ENCODE results near the gene OR6X1. TPM values are rescaled to one million over a fixed set of nuclear protein-coding genes. Genes with fewer than 3 reads are reported as not detected.

Gene OR6X1, protein sequence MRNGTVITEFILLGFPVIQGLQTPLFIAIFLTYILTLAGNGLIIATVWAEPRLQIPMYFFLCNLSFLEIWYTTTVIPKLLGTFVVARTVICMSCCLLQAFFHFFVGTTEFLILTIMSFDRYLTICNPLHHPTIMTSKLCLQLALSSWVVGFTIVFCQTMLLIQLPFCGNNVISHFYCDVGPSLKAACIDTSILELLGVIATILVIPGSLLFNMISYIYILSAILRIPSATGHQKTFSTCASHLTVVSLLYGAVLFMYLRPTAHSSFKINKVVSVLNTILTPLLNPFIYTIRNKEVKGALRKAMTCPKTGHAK
- total RNA-seq: not detected in 2 replicates

DNA sequence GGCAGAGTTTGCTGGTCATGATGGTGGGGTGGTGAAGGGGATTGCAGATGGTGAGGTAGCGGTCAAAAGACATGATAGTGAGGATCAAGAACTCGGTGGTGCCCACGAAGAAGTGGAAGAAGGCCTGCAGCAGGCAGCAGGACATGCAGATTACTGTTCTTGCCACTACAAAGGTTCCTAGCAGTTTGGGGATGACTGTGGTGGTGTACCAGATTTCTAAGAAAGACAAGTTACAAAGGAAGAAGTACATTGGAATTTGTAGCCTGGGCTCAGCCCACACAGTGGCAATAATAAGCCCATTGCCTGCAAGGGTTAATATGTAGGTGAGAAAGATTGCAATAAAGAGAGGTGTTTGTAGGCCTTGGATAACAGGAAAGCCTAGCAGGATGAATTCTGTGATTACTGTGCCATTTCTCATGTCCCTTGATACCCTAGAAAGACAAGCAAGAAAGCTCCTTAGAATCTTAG is at the start of gene OR6X1:
Gene OR6X1 (minus strand): TSS at position 418 of the 468 bp plus-strand sequence. CDS start 0 bp downstream, at position 418.

DNA sequence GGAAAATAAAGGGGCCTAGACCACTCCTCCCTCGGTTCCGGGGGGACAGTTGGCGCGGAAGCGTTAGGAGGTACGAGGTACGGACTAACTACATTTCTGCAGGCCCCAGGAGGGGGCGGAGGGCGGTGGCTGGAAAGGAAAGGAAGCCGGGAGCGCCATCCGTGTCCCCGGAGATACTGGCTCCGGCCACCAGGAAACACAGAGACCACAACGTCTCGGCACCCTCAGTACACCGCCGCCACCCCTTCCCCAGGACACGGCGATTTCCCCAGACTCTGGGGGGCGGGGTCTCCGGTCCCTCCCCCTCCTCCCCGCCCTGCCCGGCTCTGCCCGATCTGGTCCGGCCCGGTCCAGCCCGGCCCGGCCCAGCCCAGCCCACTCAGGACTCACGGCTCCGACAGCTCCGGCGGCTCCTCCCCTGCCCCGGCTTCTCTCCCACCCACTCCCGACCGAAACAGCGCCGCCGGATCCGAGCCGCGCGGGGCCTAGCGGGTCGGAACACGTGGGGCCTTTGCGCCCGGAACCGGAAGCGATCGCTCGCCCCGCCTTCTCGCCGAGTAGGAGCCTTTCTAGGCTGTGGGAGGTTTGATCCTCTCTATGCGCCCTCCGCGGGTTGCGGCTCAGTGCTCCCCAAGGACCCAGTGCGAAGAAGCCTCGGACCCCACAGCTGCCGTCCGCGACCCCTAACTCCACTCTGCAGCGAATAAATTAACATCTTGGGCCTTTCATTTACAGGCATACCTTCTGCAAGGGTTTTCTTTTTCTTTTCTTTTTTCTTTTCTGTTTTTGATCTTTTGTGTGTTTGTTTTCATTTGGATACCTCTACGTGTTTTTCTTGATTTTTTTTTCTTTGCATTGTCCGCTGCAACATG is 12.9 kb downstream of the OR6X1 start, which contains the start of gene ZNF202:
Gene ZNF202 (minus strand): TSS at position 502 of the 872 bp plus-strand sequence. CDS start 10,772 bp downstream, outside the sequence.

Other genes with a start within 250 kb of the OR6X1 start
- under 0.01 TPM in 1 of 2 replicates, not detected in the other for gene SCN3B, start 99.9 kb downstream of the OR6X1 start, total RNA-seq
- 4.3 and 5.9 TPM in 2 replicates for gene ZNF202, start 12.9 kb downstream of the OR6X1 start, total RNA-seq
- not detected in 2 replicates for gene OR6M1, start 51.8 kb upstream of the OR6X1 start, total RNA-seq
- not detected in 2 replicates for gene TMEM225, start 131.2 kb upstream of the OR6X1 start, total RNA-seq
- gene OR8D4, start 147.6 kb upstream of the OR6X1 start, total RNA-seq: not detected in 2 replicates
- not detected in 2 replicates for gene OR4D5, start 185.1 kb upstream of the OR6X1 start, total RNA-seq
- not detected in 2 replicates for gene OR6T1, start 189.3 kb upstream of the OR6X1 start, total RNA-seq
- gene OR10S1, start 223.3 kb upstream of the OR6X1 start, total RNA-seq: not detected in 2 replicates
- gene OR10G6, start 240.6 kb upstream of the OR6X1 start, total RNA-seq: not detected in 2 replicates